HG03095 (cell line): ENCODE measurements around the gene EPHA3.

Experiments
- ATAC-seq: cut with Tn5 transposase; IDR thresholded peaks from one replicate; pipeline ENCODE4 v1.9.1; 2021; ENCODE audit warnings: moderate library complexity; ENCODE audit not compliant: unreplicated experiment

Gene EPHA3

GRCh38 chr3:89278302-89279025 lies 171.0 kb downstream of the EPHA3 start:
- ATAC-seq, result no peak

- no peak for ATAC-seq
These were observed 172.9 kb downstream of the EPHA3 start for GRCh38 chr3:89280301-89280700.

DNA sequence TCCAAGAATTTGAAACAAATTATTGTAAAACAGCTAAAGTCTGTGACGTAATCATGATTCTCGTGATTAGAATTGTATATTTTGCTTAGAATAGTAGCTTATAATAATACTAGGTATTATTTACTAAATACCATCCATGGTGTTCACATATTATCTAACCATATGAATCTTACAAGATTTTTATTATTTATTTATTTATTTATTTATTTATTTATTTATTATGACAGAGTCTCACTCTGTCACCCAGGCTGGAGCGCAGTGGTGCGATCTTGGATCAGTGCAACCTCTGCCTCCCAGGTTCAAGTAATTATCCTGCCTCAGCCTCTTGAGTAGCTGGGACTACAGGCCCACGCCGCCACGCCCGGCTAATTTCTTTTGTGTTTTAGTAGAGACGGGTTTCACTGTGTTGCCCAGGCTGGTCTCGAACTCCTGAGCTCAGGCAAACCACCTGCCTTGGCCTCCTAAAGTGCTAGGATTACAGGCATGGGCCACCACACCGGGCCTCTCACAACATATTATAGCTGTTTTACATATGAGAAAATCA lies 173.5 kb downstream of the EPHA3 start:
- no peak for ATAC-seq

GRCh38 chr3:89287902-89288508 lies 180.6 kb downstream of the EPHA3 start:
- no peak for ATAC-seq

DNA sequence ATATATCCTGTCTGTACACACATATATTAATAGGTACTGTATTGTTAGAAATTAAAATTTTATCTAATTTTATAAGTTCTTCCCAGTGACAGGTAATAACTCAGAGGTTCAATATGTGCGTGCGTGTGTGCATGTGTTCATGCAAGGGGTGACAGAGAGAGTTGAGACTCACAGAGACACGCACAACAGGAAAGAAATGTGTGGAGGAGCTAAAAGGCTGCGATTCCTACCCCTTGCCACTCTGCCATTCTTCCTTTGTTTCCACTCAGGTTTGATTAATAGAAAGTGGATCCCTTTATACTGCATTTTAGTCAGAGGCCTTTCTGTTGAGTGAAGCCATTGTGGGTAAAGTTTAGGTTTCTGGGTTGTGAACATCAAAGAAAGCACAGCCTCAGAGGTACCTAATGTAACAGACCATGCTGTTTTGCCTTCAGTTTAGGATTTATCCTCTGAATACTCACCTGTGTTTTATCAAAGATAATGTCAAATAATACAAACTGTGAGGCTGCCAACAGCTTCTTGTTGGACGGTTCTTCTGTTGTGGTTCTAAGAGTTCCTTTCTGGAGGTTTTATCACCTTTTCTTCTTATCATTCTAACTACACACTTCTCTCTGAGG lies 182.3 kb downstream of the EPHA3 start:
- no peak for ATAC-seq

DNA sequence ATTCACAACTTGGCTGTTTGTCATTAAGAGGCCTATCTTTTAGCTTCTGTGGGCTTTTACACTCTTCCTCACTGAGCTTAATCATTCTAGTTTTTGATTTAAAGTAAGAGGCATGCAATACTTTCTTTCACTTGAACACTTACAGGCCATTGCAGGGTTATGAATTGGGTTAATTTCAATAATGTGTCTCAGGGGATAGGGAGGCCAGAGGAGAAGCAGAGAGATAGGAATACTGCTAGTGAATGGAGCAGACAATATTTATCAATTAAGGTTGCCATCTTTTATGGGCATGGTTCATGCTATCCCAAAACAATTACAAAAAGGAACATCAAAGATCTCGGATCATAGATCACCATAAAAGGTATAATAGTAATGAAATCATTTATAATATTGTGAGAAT lies 189.8 kb downstream of the EPHA3 start:
- no peak for ATAC-seq

- no peak for ATAC-seq
These were observed 193.1 kb downstream of the EPHA3 start for GRCh38 chr3:89300526-89300925.

DNA sequence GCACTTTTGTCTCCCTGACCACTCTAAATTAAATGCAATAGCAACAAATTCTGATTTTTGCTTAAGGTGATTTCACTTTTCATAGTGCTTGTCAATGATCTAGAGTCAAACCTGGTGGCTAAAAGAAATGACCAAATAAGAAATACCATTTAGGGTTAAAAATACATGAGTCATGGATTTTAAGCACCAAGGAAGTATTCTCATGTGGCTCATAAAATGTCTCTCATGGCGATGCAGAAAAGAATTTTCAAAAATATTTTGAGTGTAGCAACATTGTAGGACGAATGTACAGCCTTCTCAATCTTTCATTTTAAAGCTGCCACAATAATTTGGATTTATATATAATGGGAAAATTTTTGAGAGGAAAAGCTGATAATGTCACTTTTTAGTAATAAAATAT lies 193.6 kb downstream of the EPHA3 start:
- ATAC-seq, result no peak

DNA sequence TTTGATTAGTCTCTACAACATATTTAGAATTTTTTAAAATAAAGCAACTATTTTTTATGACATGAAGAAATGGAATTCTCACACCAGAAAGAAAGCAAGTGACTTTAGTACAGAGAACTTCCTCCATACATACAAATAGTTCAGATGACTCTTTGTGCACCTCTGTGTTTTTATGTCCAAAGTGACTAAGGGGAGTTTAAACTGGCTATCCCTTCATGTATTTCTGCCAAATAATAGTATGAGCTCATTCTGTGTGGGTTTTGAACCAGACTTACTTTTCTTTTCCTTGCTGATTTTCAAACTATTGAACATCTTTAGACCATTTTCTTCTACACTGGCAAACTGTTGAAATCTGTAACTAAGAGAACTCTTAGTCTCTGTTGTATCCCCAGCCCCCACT lies 196.3 kb downstream of the EPHA3 start:
- no peak for ATAC-seq

DNA sequence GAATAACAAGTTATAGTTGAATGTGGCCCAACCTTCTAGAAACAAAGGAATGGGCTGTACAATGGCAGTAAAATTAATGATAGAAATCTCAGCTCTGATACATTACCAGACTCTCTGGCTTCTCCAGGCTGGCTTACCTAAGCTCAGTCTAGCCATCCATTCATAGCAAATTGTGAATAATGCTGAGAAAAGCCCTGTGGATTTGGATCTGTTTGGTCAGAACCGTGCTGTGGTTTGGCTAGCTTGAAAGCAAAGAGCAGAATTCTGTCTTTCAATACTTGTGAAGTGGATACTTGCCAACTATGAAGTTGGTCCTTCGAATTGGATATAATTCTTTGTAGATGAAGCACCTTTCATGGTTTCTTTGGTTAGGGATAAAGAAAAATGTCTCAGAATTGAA lies 199.1 kb downstream of the EPHA3 start:
- ATAC-seq, result no peak

DNA sequence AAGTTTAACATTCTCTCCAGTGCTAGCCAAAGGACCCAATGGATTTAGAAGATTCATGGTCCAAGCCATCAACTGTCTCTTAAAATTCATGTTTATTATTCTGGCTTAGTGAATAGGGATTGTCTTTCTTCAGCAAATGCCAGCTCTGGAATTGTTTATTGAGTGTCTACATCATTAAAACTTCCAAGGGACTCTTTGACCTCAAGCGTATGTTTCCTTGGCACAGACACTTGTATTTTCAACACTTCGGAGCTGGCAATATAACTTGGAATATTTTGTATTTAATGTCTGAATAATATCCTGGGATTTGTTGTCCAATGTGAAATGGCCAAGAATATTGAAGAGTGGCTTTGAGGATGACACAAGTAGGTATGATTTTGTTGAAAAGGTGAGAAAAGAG lies 204.2 kb downstream of the EPHA3 start:
- no peak for ATAC-seq

- no peak for ATAC-seq
These were observed 204.7 kb downstream of the EPHA3 start for GRCh38 chr3:89312141-89312540.

DNA sequence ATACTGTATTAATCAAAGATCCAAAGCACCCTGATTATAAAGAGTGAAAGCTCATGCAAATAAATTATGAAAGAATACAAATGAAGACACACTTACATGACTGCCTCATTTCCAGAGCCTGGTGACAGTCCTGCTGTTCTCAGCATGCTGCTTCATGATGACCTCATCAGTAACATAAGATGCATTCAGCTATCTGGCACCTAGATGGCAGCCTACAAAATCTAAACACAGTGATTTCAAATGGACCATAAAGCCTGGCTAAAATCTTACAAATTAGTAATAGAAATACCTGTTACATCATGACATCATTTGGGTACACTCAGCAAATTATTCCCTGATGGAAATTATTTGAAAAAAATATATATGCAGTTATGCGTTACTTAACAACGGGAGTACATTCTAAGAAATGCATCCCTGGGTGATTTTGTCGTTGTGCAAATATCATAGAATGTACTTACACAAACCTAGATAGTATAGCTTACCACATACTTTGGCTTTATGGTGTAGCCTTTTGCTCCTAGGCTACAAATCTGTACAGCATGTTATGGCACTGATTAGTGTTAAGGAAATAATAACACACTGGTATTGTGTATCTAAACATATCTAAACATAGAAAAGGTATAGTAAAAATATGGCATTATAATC lies 207.2 kb downstream of the EPHA3 start:
- no peak for ATAC-seq

DNA sequence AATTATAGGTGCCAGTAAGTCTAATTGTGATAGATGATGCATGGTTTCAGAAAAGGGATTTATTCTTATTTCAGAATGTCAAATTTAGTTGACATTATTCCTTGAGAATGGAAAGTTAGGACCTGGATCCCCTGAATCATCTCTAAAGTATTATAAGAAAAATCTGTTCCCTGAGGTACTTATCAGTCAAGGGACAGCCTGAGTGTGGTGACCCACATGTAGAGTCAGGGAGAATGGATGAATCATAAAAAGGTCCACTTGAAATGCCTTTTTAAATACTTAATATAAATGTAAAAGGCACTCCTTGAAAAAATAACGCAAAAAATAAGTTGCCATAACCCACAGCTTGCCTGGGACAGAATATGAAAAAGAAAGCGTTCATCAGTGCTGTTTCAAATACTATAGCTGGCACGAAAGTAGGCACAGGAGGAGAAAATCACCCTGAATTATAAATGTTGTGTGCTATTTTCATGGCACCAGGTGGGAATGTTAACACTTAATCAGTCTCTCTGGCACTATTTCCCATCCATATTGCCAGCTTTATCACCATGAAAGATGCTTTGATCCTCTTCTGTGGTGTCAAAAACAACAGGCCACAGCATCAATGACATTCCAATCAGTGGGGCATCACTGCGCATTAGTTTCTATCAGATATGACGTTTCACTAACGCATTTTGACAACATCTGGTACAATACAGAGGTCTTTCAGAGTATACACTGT lies 208.5 kb downstream of the EPHA3 start:
- ATAC-seq, result no peak

DNA sequence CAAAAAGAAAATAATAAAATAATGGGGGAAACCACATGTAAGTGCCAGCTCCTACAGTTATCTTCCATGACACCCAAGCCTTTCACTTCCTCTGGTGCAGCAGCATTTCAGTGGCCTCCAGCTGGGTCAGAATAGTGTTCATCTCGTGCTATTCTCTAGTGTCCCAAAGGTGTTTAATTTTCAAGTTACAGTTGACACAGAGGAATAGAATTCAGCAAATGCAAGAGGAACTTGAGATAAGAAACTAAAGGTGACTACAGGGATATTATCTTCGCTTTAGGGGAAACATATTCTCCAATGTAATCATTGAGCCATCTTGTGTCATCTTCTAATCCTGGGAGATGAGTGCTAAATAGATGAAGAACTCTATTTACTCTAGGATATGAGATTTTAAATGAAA lies 212.8 kb downstream of the EPHA3 start:
- ATAC-seq, result no peak

DNA sequence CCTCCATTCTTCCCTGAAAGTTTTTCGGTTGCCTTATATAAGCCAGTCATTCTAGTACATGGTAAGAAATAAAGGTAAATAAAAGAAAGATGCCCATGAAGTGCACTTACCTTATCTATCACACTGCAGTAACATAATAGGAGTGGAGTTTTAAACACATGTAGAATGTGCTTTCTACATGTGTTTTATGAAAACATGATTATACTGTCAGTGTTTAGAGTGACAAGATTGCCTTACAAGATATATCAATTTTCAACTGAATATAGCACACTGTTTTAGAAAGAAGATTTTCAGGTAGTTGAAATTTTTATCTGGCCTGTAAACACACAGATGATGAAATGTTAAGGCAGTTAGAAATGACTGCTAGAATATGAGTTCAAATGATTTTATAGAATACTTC lies 219.6 kb downstream of the EPHA3 start:
- no peak for ATAC-seq

- no peak for ATAC-seq
These were observed 225.0 kb downstream of the EPHA3 start for GRCh38 chr3:89332386-89332785.

GRCh38 chr3:89332793-89333192 lies 225.4 kb downstream of the EPHA3 start:
- ATAC-seq, result no peak

DNA sequence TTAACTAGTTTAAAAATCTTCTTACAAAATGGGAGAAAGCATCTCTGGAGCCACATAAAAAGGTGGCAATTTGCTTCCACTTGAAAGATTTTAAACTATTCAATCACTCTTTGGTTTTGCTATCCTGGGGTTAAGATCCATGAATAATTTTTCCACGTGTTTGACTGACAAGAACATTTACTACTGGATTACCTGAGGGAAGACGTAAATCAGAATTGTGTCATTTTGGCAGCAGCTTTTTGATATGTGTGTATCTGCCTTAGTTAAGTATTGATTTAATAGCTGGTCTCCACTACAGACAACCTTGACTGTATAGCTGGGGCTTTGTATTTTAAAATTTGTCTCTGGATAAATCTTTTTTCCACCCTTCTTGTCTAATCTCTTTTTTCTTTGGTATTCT lies 228.3 kb downstream of the EPHA3 start:
- ATAC-seq, result no peak

DNA sequence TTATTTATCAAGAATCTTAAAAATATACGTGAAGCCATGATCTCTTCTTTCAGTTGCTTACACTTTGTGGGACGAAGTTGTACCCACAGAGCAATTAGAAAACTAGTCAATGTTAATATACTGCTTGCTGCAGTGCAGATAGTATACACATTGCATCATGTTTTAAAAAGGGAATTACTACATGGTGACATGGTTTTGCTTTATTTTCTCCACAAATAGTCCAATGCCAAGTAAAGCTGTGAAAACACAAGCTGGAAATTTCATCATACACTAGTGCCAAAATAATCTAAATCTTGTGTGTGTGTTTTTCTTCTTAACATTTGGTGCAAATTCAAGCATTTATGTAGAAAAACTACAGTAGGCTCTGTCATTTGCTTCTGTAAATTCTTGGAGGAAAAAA lies 233.0 kb downstream of the EPHA3 start:
- ATAC-seq, result no peak

GRCh38 chr3:89344076-89344475 lies 236.7 kb downstream of the EPHA3 start:
- no peak for ATAC-seq
